AG04450 (cell line): ENCODE results near the gene TXNRD2. TPM values are rescaled to one million over a fixed set of nuclear protein-coding genes. Genes with fewer than 3 reads are reported as not detected.

Source experiments
- CTCF ChIA-PET: fragments of 300-600, 350-600 bp; formaldehyde crosslinking; extraction: SDS; loops from one replicate; lab custom pipeline; 2022; ENCODE audit warnings: antibody characterized with exemption, inconsistent platforms; lab: Charles Lee
- POLR2A ChIA-PET: fragments of 350-600 bp; formaldehyde crosslinking; extraction: SDS; loops from one replicate; lab custom pipeline; 2021; ENCODE audit warnings: antibody characterized with exemption, inconsistent platforms; lab: Yijun Ruan, JAX
- DNase-seq: peaks from one replicate; pipeline ENCODE4 v3.0.0-alpha.2; 2011; ENCODE audit warnings: low read depth, low spot score
- H3K27ac ChIP-seq: one replicate; pipeline ENCODE4 v1.5.1; 2012; ENCODE audit warnings: low read depth, low read length, control low read depth
- H3K27me3 ChIP-seq: one replicate; pipeline ENCODE4 v1.6.0; 2012; ENCODE audit warnings: low read length; ENCODE audit not compliant: control insufficient read depth, insufficient read depth
- H3K4me3 ChIP-seq: 2 replicates; pipeline ENCODE4 v1.5.1; 2011; ENCODE audit warnings: mild to moderate bottlenecking, low read depth, low read length, control low read depth
- H3K9me3 ChIP-seq: 2 replicates; pipeline ENCODE4 v1.5.1; 2012; ENCODE audit warnings: low read length; ENCODE audit not compliant: control insufficient read depth, insufficient read depth
- polyA plus RNA-seq: library from polyadenylated mRNA; depleted of rRNA; stranded (reverse); fragments of >200 nt; gene quantifications from 2 replicates; pipeline ENCODE4 v1.2.3, GENCODE V29; 2011
- TF ChIP-seq, protein P1 (sequence below): IDR thresholded peaks from 2 replicates; pipeline ENCODE4 v1.5.1; 2011; ENCODE audit warnings: low read depth, low read length, control low read depth, inconsistent platforms

TXNRD2 gene
- polyA plus RNA-seq, 1 experiment: 13.3 TPM

DNA sequence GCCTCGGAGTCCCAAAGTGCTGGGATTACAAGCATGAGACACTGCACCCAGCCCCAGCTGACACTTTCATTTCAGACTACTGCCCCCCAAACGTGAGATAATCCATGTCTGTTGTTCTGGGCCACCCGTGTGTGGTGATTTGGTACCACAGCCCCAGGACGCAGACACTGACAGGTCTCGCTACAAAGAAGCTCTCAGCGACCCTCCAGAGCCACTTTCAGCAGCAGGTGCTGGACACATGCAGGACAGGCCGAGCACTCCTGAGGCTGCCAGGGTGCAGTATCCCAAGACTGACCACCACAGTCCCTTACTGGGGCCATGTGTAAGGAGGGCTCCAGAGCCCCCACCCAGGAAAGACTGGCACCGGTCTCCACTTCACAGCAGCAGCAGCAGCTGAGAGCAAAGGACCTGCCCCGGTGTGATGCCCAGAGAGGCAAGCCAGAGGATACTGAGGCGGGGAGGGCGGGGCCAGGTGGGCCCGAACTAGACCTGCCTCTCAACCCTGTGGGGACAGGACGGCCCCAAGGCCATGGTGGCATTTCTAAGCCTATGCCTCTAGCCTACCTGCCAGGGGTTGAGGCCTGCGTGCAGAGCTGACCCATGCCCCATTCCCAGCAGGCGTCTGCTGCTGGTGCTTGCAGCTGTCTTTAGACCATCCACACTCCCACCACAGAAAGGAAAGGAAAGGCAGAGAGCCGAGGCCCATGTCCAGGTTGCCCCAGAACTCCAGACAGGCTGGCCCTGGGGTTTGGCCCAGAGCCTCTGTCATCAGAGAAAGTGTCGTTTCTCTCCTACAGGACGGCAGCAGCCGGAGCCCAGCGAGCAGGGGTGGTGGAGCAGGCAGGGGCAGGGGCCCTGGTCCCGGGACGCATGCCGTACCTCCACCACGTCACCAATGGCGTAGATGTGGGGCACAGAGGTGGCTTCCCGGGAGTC is 58.9 kb downstream of the TXNRD2 start:
- TF ChIP-seq, protein P1, sequence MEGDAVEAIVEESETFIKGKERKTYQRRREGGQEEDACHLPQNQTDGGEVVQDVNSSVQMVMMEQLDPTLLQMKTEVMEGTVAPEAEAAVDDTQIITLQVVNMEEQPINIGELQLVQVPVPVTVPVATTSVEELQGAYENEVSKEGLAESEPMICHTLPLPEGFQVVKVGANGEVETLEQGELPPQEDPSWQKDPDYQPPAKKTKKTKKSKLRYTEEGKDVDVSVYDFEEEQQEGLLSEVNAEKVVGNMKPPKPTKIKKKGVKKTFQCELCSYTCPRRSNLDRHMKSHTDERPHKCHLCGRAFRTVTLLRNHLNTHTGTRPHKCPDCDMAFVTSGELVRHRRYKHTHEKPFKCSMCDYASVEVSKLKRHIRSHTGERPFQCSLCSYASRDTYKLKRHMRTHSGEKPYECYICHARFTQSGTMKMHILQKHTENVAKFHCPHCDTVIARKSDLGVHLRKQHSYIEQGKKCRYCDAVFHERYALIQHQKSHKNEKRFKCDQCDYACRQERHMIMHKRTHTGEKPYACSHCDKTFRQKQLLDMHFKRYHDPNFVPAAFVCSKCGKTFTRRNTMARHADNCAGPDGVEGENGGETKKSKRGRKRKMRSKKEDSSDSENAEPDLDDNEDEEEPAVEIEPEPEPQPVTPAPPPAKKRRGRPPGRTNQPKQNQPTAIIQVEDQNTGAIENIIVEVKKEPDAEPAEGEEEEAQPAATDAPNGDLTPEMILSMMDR: no peak
- POLR2A ChIA-PET: interaction anchor here (1.0 to 1.3 kb wide), 2 partner anchors 8 to 28 kb away, joined by 6 read pairs; partner anchors contain the start of genes GNB1L and RTL10
- no peaks in the 10 kb centered on the region; the same call in 1 of the 2 replicates for H3K9me3 ChIP-seq

DNA sequence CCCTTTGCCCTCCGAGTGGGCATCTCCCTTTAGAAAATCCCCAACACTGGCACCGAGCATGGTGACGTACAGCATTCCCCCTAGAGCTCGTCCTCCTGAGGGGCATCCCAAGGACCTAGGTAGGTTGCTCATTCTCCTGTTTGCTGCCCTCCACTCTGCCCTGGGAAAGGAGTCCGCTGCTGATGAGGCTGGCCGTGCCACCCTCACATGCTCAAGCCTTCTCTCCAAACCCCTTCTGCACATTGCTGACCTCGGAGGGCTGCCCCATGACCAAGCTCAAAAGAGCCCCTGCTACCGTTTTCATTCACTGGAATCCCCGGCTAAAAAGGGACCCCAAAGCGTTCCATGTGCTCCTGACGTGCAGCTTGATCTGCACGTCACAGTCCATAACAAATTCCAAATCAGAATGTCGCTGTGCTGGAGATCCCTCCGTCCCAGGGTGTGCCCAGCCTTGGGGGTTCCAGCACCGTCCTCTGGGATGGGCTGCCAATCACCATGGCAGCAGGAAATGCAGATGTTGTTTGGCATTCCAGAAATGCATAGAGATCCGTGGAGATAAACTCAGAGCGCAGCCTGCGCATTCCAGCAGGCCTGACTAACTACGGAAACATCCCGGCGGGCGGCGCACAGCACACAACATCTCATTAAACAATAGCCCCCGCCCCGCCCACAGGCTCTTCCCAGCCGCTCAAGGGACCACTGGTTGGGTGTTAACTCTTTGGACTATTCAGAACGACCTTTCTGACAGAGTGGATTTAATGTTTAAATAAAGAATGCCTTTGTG is 60.6 kb downstream of the TXNRD2 start:
- Histone ChIP-seq H3K4me3 (peak overlapping the region; percentile 7; the same call in 1 of the 2 replicates), H3K9me3 (no peaks in the 10 kb centered on the region; the same call in 1 of the 2 replicates), H3K27ac (peak overlapping the region; percentile 95), H3K27me3 (no peaks in the 10 kb centered on the region)
- CTCF ChIA-PET: no interaction called here
- POLR2A ChIA-PET: interaction anchor here (0.7 to 2.1 kb wide), 5 partner anchors 10 to 27 kb away, joined by 3 to 10 read pairs (median 6); partner anchors contain the start of genes GNB1L and RTL10
- DNase-seq: peak; percentile 87
- TF ChIP-seq, protein P1: no peak

More for the DNA sequence above, 58.9 kb downstream of the TXNRD2 start:
- CTCF ChIA-PET: interaction anchor here (1.1 kb wide), 1 partner anchor 152 kb away, joined by 3 read pairs; no protein-coding TSS in a partner anchor
- H3K4me3 ChIP-seq: no peak overlapping the region
- no peak for DNase-seq
- peak overlapping the region; percentile 95 for H3K27ac ChIP-seq
- no peaks in the 10 kb centered on the region for H3K27me3 ChIP-seq

DNA sequence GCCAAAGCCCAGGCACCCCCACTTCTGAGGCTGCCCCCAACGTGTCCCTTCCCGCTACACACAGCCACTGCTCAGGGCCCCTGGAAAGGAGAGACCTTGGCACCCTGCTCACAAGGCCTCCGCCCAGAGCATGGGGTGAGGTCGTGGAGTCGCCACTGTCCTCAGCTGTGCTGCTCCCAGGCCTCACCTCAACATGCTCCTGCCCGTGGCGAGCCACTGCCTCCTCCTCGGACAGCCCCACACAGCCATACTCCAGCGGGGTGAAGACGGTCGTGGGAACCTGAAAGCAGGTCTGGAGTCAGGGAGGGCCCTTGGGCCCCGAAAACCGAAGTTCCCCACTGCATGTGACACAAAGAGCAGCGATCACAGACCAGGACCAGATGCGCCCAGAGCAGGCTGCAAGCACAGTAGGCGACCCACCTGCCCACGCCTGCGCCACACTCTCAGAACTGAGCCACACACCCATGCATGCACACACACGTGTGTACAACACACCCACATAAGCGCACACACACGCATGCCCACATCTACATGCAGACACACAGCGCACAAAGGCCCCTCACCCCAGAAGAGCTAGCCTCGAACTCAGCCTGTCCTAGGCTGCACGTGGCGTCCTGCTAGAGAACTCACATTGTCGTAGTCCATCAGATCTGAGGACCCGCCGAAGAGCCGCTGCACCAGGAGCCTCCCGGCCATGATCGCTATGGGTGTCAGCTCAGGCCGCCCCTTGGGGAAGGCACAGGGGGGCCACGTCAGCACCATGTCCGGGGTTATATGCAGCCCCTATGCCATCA is 61.4 kb downstream of the TXNRD2 start:
- no peaks in the 10 kb centered on the region for H3K27me3 ChIP-seq
- no peaks in the 10 kb centered on the region; the same call in 1 of the 2 replicates for H3K9me3 ChIP-seq
- no peak overlapping the region for H3K4me3 ChIP-seq
- no peak for DNase-seq
- TF ChIP-seq, protein P1: no peak
- ChIA-PET CTCF (no interaction called here), POLR2A (interaction anchor here (1.6 to 2.1 kb wide), 3 partner anchors 12 to 25 kb away, joined by 3 to 10 read pairs (median 5); no protein-coding TSS in a partner anchor)
- H3K27ac ChIP-seq: peak overlapping the region; percentile 95

DNA sequence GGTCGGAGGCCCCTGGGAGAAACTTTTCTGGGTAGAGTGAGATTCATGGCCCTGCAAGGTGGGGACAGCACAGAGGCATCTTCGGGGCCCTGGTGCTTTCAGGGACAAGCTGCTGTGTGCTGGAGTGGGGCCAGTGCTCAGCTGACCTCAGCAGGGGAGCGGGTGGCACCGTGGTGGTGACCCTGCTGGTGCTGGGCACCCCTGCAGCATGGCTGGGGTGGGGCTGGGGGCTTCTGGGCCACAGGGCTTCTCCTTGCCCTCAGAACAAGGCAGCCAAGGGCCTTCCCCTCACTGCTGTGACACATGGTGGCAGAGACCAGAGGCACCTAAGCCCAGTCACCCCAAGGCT is 62.0 kb downstream of the TXNRD2 start:
- no peak for DNase-seq
- ChIA-PET CTCF (no interaction called here), POLR2A (interaction anchor here (1.7 kb wide), 1 partner anchor 13 kb away, joined by 5 read pairs; no protein-coding TSS in a partner anchor)
- Histone ChIP-seq H3K27me3 (no peaks in the 10 kb centered on the region), H3K9me3 (no peaks in the 10 kb centered on the region; the same call in 1 of the 2 replicates), H3K27ac (peak overlapping the region; percentile 47), H3K4me3 (no peak overlapping the region)
- TF ChIP-seq, protein P1: no peak
